ENCODE data around the gene ABCC11. TPM values are rescaled to one million over a fixed set of nuclear protein-coding genes. Genes with fewer than 3 reads are reported as not detected.

The ABCC11 gene
- total and polyA plus RNA-seq, 2 experiments from 2014 or later: 0.10 TPM; not detected in 1

- H3K9me2 ChIP-seq (ENCODE audit: insufficient read depth): no peaks in the 10 kb centered on the region
- H4K20me1 ChIP-seq (replicated peaks; ENCODE audit: insufficient read depth): no peaks in the 10 kb centered on the region
- H2AFZ ChIP-seq: no peak overlapping the region
- Mint-ChIP-seq H3K27ac (no peak overlapping the region), H3K4me3 (no peak overlapping the region), H3K36me3 (ENCODE audit: low read depth) (no peaks in the 10 kb centered on the region), H3K4me1 (peaks cover 4% of the 10 kb centered on the region; the same call in 2 of the 3 replicates), H3K9me3 (peaks cover 12% of the 10 kb centered on the region), H3K27me3 (ENCODE audit: insufficient read depth, low read depth, poor library complexity) (peaks cover 6% of the 10 kb centered on the region)
- no peak for ATAC-seq
- H3K36me3 ChIP-seq (ENCODE audit: insufficient read depth): no peaks in the 10 kb centered on the region
- no peak for DNase-seq (ENCODE audit: low spot score)
- no peak overlapping the region for H3K27ac ChIP-seq (ENCODE audit: low read depth)
- no peaks in the 10 kb centered on the region for H3K79me2 ChIP-seq (replicated peaks; ENCODE audit: insufficient read depth)
- no peaks in the 10 kb centered on the region for H3K27me3 ChIP-seq (ENCODE audit: insufficient read depth)
- no peak overlapping the region for H3K4me3 ChIP-seq
- no peak for TF ChIP-seq ZNF331 (CRISPR knock-in tag; IDR thresholded peaks at IDR 0.05; ENCODE audit: low read depth)
- no peak for TF ChIP-seq ZNF462 (CRISPR knock-in tag; IDR thresholded peaks at IDR 0.05)
- no peak for TF ChIP-seq EZH2phosphoT487 (IDR thresholded peaks at IDR 0.05; ENCODE audit: unreplicated experiment)
- TF ChIP-seq POLR2AphosphoS5 (IDR thresholded peaks at IDR 0.05; ENCODE audit: low read depth): no peak
- no peak for TF ChIP-seq NANOG (IDR thresholded peaks at IDR 0.05; ENCODE audit: borderline replicate concordance)
- no peak for TF ChIP-seq STAT1 (IDR thresholded peaks at IDR 0.05; ENCODE audit: unreplicated experiment)
- TF ChIP-seq ZNF114 (CRISPR knock-in tag; IDR thresholded peaks at IDR 0.05): no peak
- TF ChIP-seq CREB1 (CRISPR knock-in tag; IDR thresholded peaks at IDR 0.05; ENCODE audit: low read depth): no peak
- TF ChIP-seq EZH2 (IDR thresholded peaks at IDR 0.05; ENCODE audit: low read depth, unreplicated experiment): no peak
- TF ChIP-seq CTCF (conservative IDR thresholded peaks at IDR 0.05; ENCODE audit: low read depth in 2 of 2): no peak
- no peak overlapping the region for H3K4me2 ChIP-seq
- H3K4me1 ChIP-seq (ENCODE audit: insufficient read depth): no peaks in the 10 kb centered on the region
- no peaks in the 10 kb centered on the region for H3F3A ChIP-seq (replicated peaks; ENCODE audit: low read depth)
Observed at GRCh38 chr16:48146131-48146530, 101.2 kb downstream of the ABCC11 start.
